ENCODE results near the gene MAST1. TPM values are rescaled to one million over a fixed set of nuclear protein-coding genes. Genes with fewer than 3 reads are reported as not detected.

Gene MAST1
- total and polyA plus RNA-seq, 2 donors from 2014 or later = 0.35 to 0.39 TPM

GRCh38 chr19:12834976-12835757 is 3.1 kb upstream of the MAST1 start:
- TF ChIP-seq CTCF (IDR thresholded peaks at IDR 0.05; ENCODE audit: borderline replicate concordance, extremely low read depth, insufficient read depth) = no peak
- Histone ChIP-seq H3K9me3 (ENCODE audit: control insufficient read depth in 2 of 3, insufficient read depth in 1 of 3, low read length in 3 of 3) (no peaks in the 10 kb centered on the region), H3K4me3 (ENCODE audit: low read length in 3 of 3) (no peak overlapping the region), H3K36me3 (ENCODE audit: control insufficient read depth in 2 of 3, insufficient read depth in 3 of 3, low read length in 3 of 3) (no peaks in the 10 kb centered on the region), H3K4me1 (ENCODE audit: control insufficient read depth in 2 of 3, insufficient read depth in 2 of 3, low read depth in 1 of 3, low read length in 3 of 3) (peaks cover 0 to 5% (median 0%) of the 10 kb centered on the region in 3 donors), H3K27me3 (ENCODE audit: control insufficient read depth, insufficient read depth, low read length) (peaks cover 45% of the 10 kb centered on the region), H3K27ac (ENCODE audit: low read depth in 2 of 2, low read length in 2 of 2) (no peak overlapping the region), H3K9ac (ENCODE audit: low read length in 3 of 3) (no peak overlapping the region)
- no peak for FAIRE-seq
- peak in 3 of 5 donors; percentile 17 to 65 (median 47) for DNase-seq
- intact Hi-C loops (cut with DNase I) = no loop called here

GRCh38 chr19:12836529-12836863 is 1.8 kb upstream of the MAST1 start:
- TF ChIP-seq CTCF (IDR thresholded peaks at IDR 0.05; ENCODE audit: borderline replicate concordance, extremely low read depth, insufficient read depth) = no peak
- Histone ChIP-seq H3K27me3 (ENCODE audit: control insufficient read depth, insufficient read depth, low read length) (peaks cover 45% of the 10 kb centered on the region), H3K9me3 (ENCODE audit: control insufficient read depth in 2 of 3, insufficient read depth in 1 of 3, low read length in 3 of 3) (no peaks in the 10 kb centered on the region), H3K27ac (ENCODE audit: low read depth in 2 of 2, low read length in 2 of 2) (no peak overlapping the region), H3K9ac (ENCODE audit: low read length in 3 of 3) (no peak overlapping the region), H3K4me1 (ENCODE audit: control insufficient read depth in 2 of 3, insufficient read depth in 2 of 3, low read depth in 1 of 3, low read length in 3 of 3) (peaks cover 0 to 5% (median 0%) of the 10 kb centered on the region in 3 donors), H3K4me3 (ENCODE audit: low read length in 3 of 3) (no peak overlapping the region), H3K36me3 (ENCODE audit: control insufficient read depth in 2 of 3, insufficient read depth in 3 of 3, low read length in 3 of 3) (no peaks in the 10 kb centered on the region)
- DNase-seq (no peak), FAIRE-seq (no peak)
- intact Hi-C loops (cut with DNase I) = no loop called here

- Histone ChIP-seq H3K36me3 (ENCODE audit: control insufficient read depth in 2 of 3, insufficient read depth in 3 of 3, low read length in 3 of 3) (no peaks in the 10 kb centered on the region), H3K9ac (ENCODE audit: low read length in 3 of 3) (no peak overlapping the region), H3K4me1 (ENCODE audit: control insufficient read depth in 2 of 3, insufficient read depth in 2 of 3, low read depth in 1 of 3, low read length in 3 of 3) (peaks cover 0 to 5% (median 0%) of the 10 kb centered on the region in 3 donors), H3K27ac (ENCODE audit: low read depth in 2 of 2, low read length in 2 of 2) (no peak overlapping the region), H3K9me3 (ENCODE audit: control insufficient read depth in 2 of 3, insufficient read depth in 1 of 3, low read length in 3 of 3) (no peaks in the 10 kb centered on the region), H3K4me3 (ENCODE audit: low read length in 3 of 3) (no peak overlapping the region), H3K27me3 (ENCODE audit: control insufficient read depth, insufficient read depth, low read length) (peaks cover 45% of the 10 kb centered on the region)
- no peak for TF ChIP-seq CTCF (IDR thresholded peaks at IDR 0.05; ENCODE audit: borderline replicate concordance, extremely low read depth, insufficient read depth)
- FAIRE-seq (no peak), DNase-seq (no peak)
- intact Hi-C loops (cut with DNase I) = no loop called here
Observed at GRCh38 chr19:12837225-12837624, 1.1 kb upstream of the MAST1 start.
